ENCODE results near the gene FBN1. TPM values are rescaled to one million over a fixed set of nuclear protein-coding genes. Genes with fewer than 3 reads are reported as not detected.

The FBN1 gene
- total and polyA plus RNA-seq, 4 experiments from 2014 or later = 0.20 to 0.22 TPM; not detected in 2

- H3K4me1 Mint-ChIP-seq = no peaks in the 10 kb centered on the region
- no peak overlapping the region for H3K27ac Mint-ChIP-seq
- intact Hi-C loops (cut with micrococcal nuclease) = no loop called here
- H3K27me3 Mint-ChIP-seq = no peaks in the 10 kb centered on the region
- H3K4me3 Mint-ChIP-seq = no peak overlapping the region
- no peaks in the 10 kb centered on the region for H3K4me1 ChIP-seq (ENCODE audit: insufficient read depth, low read length)
- ChIA-PET CTCF (ENCODE audit: partially characterized antibody) (interaction anchor here (1.2 kb wide), 1 partner anchor 33 kb away, joined by 3 read pairs; no protein-coding TSS in a partner anchor), POLR2A (ENCODE audit: partially characterized antibody) (no interaction called here)
- no peak for DNase-seq
- H3K27me3 ChIP-seq (ENCODE audit: insufficient read depth, low read length) = no peaks in the 10 kb centered on the region
- H3K4me3 ChIP-seq (ENCODE audit: low read length in 2 of 2) = no peak overlapping the region
- H3K36me3 ChIP-seq (ENCODE audit: insufficient read depth, low read length) = no peaks in the 10 kb centered on the region
- H3K36me3 Mint-ChIP-seq = no peaks in the 10 kb centered on the region
- H3K27ac ChIP-seq (ENCODE audit: low read depth, low read length) = no peak overlapping the region
- no peaks in the 10 kb centered on the region for H3K9me3 ChIP-seq (ENCODE audit: control insufficient read depth in 1 of 2, low read length in 2 of 2)
- no peaks in the 10 kb centered on the region for H3K9me3 Mint-ChIP-seq
Measured at GRCh38 chr15:48459571-48460442, 185.7 kb downstream of the FBN1 start.

- H3K27ac ChIP-seq (ENCODE audit: low read depth, low read length) = no peak overlapping the region
Measured at GRCh38 chr15:48458876-48459275, 186.6 kb downstream of the FBN1 start.

DNA sequence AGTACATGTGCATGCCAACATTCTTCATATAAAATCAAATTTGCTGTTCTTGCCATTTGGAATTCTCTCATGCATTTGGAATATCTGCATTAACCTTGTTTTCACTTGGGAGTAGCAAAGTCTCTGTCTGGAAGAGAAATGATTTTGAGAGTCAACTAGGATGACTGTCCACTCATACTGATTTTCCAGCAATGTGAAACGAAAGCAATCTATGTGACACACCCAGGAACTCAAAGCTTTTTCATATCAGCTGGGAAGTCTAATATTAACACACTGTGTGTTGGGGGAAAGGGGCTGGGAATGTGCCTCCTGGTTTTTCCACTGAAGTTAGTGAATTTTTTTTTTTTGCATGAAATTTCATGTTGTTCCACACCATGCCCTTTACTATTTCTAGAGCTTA, 189.4 kb downstream of the FBN1 start:
- no peaks in the 10 kb centered on the region for H3K36me3 ChIP-seq (ENCODE audit: insufficient read depth, low read length)
- H3K36me3 Mint-ChIP-seq = no peaks in the 10 kb centered on the region
- POLR2A ChIA-PET (ENCODE audit: partially characterized antibody) = no interaction called here

More at GRCh38 chr15:48458876-48459275, 186.6 kb downstream of the FBN1 start:
- POLR2A ChIA-PET (ENCODE audit: partially characterized antibody) = no interaction called here
- H3K9me3 Mint-ChIP-seq = no peaks in the 10 kb centered on the region
- CTCF ChIA-PET (ENCODE audit: partially characterized antibody) = no interaction called here
- no peaks in the 10 kb centered on the region for H3K36me3 ChIP-seq (ENCODE audit: insufficient read depth, low read length)
- no peaks in the 10 kb centered on the region for H3K27me3 Mint-ChIP-seq
- DNase-seq = no peak
- no peak overlapping the region for H3K4me3 Mint-ChIP-seq
- H3K4me3 ChIP-seq (ENCODE audit: low read length in 2 of 2) = no peak overlapping the region
- H3K36me3 Mint-ChIP-seq = no peaks in the 10 kb centered on the region
- H3K27ac Mint-ChIP-seq = no peak overlapping the region
- intact Hi-C loops (cut with micrococcal nuclease) = no loop called here
- no peaks in the 10 kb centered on the region for H3K9me3 ChIP-seq (ENCODE audit: control insufficient read depth in 1 of 2, low read length in 2 of 2)
- no peaks in the 10 kb centered on the region for H3K27me3 ChIP-seq (ENCODE audit: insufficient read depth, low read length)
- no peaks in the 10 kb centered on the region for H3K4me1 Mint-ChIP-seq
- H3K4me1 ChIP-seq (ENCODE audit: insufficient read depth, low read length) = no peaks in the 10 kb centered on the region

GRCh38 chr15:48451736-48452135, 193.8 kb downstream of the FBN1 start:
- CTCF ChIA-PET (ENCODE audit: partially characterized antibody) = interaction anchor here (0.8 kb wide), 1 partner anchor 20 kb away, joined by 3 read pairs; no protein-coding TSS in a partner anchor

More for the DNA sequence above, 189.4 kb downstream of the FBN1 start:
- Mint-ChIP-seq H3K4me3 (no peak overlapping the region), H3K27ac (no peak overlapping the region), H3K27me3 (peaks cover 0 to 2% of the 10 kb centered on the region in 2 donors), H3K4me1 (no peaks in the 10 kb centered on the region), H3K9me3 (no peaks in the 10 kb centered on the region)
- CTCF ChIA-PET (ENCODE audit: partially characterized antibody) = no interaction called here
- no peak overlapping the region for H3K4me3 ChIP-seq (ENCODE audit: low read length in 2 of 2)
- intact Hi-C loops (cut with micrococcal nuclease) = no loop called here
- no peaks in the 10 kb centered on the region for H3K27me3 ChIP-seq (ENCODE audit: insufficient read depth, low read length)
- DNase-seq = no peak
- no peak overlapping the region for H3K27ac ChIP-seq (ENCODE audit: low read depth, low read length)
- no peaks in the 10 kb centered on the region for H3K4me1 ChIP-seq (ENCODE audit: insufficient read depth, low read length)
- no peaks in the 10 kb centered on the region for H3K9me3 ChIP-seq (ENCODE audit: control insufficient read depth in 1 of 2, low read length in 2 of 2)

DNA sequence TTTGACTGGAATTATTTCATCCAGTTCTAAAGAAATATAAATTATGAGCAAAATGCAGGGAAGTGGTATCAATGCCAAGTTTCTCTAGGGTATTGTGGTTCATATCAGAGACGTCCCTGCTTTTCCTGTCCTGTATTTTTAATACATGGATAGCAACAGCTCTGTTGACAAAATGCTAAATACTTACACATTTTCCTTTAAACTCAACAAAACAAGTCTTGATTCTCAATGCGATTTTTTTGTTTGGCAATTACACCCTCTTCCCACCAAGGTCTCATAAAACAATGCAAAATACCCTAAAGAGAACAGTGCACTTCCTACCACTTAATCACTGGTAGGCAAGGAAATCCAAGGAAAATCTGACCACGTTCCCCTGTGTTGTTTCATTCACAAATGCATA, 194.3 kb downstream of the FBN1 start:
- H3K4me3 ChIP-seq (ENCODE audit: low read length in 2 of 2) = no peak overlapping the region
- intact Hi-C loops (cut with micrococcal nuclease) = no loop called here
- no peaks in the 10 kb centered on the region for H3K36me3 Mint-ChIP-seq
- H3K9me3 Mint-ChIP-seq = peaks cover 0 to 1% (median 0%) of the 10 kb centered on the region in 8 donors
- no peak for DNase-seq
- H3K4me1 ChIP-seq (ENCODE audit: insufficient read depth, low read length) = no peaks in the 10 kb centered on the region
- no peaks in the 10 kb centered on the region for H3K4me1 Mint-ChIP-seq
- H3K27me3 ChIP-seq (ENCODE audit: insufficient read depth, low read length) = no peaks in the 10 kb centered on the region
- ChIA-PET CTCF (ENCODE audit: partially characterized antibody) (no interaction called here), POLR2A (ENCODE audit: partially characterized antibody) (no interaction called here)
- H3K36me3 ChIP-seq (ENCODE audit: insufficient read depth, low read length) = no peaks in the 10 kb centered on the region
- H3K9me3 ChIP-seq (ENCODE audit: control insufficient read depth in 1 of 2, low read length in 2 of 2) = no peaks in the 10 kb centered on the region
- H3K27ac ChIP-seq (ENCODE audit: low read depth, low read length) = no peak overlapping the region
- H3K27ac Mint-ChIP-seq = no peak overlapping the region
- H3K27me3 Mint-ChIP-seq = peaks cover 0 to 3% of the 10 kb centered on the region in 2 donors
- no peak overlapping the region for H3K4me3 Mint-ChIP-seq

More at GRCh38 chr15:48451736-48452135, 193.8 kb downstream of the FBN1 start:
- Mint-ChIP-seq H3K27ac (no peak overlapping the region), H3K36me3 (no peaks in the 10 kb centered on the region), H3K9me3 (peaks cover 0 to 1% (median 0%) of the 10 kb centered on the region in 8 donors), H3K27me3 (peaks cover 0 to 3% of the 10 kb centered on the region in 2 donors), H3K4me3 (no peak overlapping the region), H3K4me1 (no peaks in the 10 kb centered on the region)
- DNase-seq = no peak
- Histone ChIP-seq H3K36me3 (ENCODE audit: insufficient read depth, low read length) (no peaks in the 10 kb centered on the region), H3K27ac (ENCODE audit: low read depth, low read length) (no peak overlapping the region), H3K4me3 (ENCODE audit: low read length in 2 of 2) (no peak overlapping the region), H3K4me1 (ENCODE audit: insufficient read depth, low read length) (no peaks in the 10 kb centered on the region), H3K9me3 (ENCODE audit: control insufficient read depth in 1 of 2, low read length in 2 of 2) (no peaks in the 10 kb centered on the region), H3K27me3 (ENCODE audit: insufficient read depth, low read length) (no peaks in the 10 kb centered on the region)
- POLR2A ChIA-PET (ENCODE audit: partially characterized antibody) = no interaction called here
- intact Hi-C loops (cut with micrococcal nuclease) = no loop called here

GRCh38 chr15:48449734-48450133, 195.8 kb downstream of the FBN1 start:
- Histone ChIP-seq H3K27ac (ENCODE audit: low read depth, low read length) (no peak overlapping the region), H3K36me3 (ENCODE audit: insufficient read depth, low read length) (no peaks in the 10 kb centered on the region), H3K4me3 (ENCODE audit: low read length in 2 of 2) (no peak overlapping the region), H3K4me1 (ENCODE audit: insufficient read depth, low read length) (no peaks in the 10 kb centered on the region), H3K27me3 (ENCODE audit: insufficient read depth, low read length) (no peaks in the 10 kb centered on the region), H3K9me3 (ENCODE audit: control insufficient read depth in 1 of 2, low read length in 2 of 2) (no peaks in the 10 kb centered on the region)
- intact Hi-C loops (cut with micrococcal nuclease) = no loop called here
- H3K27me3 Mint-ChIP-seq = peaks cover 0 to 3% of the 10 kb centered on the region in 2 donors
- H3K9me3 Mint-ChIP-seq = peaks cover 0 to 1% (median 0%) of the 10 kb centered on the region in 8 donors
- ChIA-PET CTCF (ENCODE audit: partially characterized antibody) (no interaction called here), POLR2A (ENCODE audit: partially characterized antibody) (no interaction called here)
- H3K4me1 Mint-ChIP-seq = no peaks in the 10 kb centered on the region
- no peak overlapping the region for H3K4me3 Mint-ChIP-seq
- H3K27ac Mint-ChIP-seq = no peak overlapping the region
- DNase-seq = no peak
- no peaks in the 10 kb centered on the region for H3K36me3 Mint-ChIP-seq

DNA sequence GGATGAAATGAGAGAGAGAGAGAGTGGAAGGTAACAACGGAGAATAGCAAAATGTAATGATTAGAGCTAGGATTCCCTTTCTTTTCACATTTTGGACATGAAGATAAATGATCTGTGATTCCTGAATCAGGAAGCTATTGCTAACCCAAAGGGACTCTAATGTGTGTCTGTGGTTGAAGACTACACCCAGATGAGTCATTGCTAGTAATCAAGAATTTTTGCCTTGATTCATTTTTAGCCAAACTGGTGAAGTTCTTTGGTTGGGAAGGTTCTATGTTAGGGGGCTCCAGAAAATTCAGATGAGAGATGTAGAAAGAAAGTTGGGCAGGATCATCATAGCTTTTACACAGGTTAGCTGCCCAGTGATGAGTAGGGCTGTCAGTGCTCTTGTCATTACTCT, 197.9 kb downstream of the FBN1 start:
- H3K27me3 Mint-ChIP-seq = peaks cover 0 to 3% of the 10 kb centered on the region in 2 donors
- no peak overlapping the region for H3K27ac Mint-ChIP-seq
- Histone ChIP-seq H3K4me3 (ENCODE audit: low read length in 2 of 2) (no peak overlapping the region), H3K36me3 (ENCODE audit: insufficient read depth, low read length) (no peaks in the 10 kb centered on the region), H3K27me3 (ENCODE audit: insufficient read depth, low read length) (no peaks in the 10 kb centered on the region), H3K27ac (ENCODE audit: low read depth, low read length) (no peak overlapping the region), H3K9me3 (ENCODE audit: control insufficient read depth in 1 of 2, low read length in 2 of 2) (no peaks in the 10 kb centered on the region), H3K4me1 (ENCODE audit: insufficient read depth, low read length) (no peaks in the 10 kb centered on the region)
- no peak overlapping the region for H3K4me3 Mint-ChIP-seq
- intact Hi-C loops (cut with micrococcal nuclease) = no loop called here
- H3K9me3 Mint-ChIP-seq = peaks cover 0 to 1% (median 0%) of the 10 kb centered on the region in 8 donors
- no peaks in the 10 kb centered on the region for H3K4me1 Mint-ChIP-seq
- CTCF ChIA-PET (ENCODE audit: partially characterized antibody) = no interaction called here
- no peak for DNase-seq
- no peaks in the 10 kb centered on the region for H3K36me3 Mint-ChIP-seq
- POLR2A ChIA-PET (ENCODE audit: partially characterized antibody) = no interaction called here

Data from CD4-positive, alpha-beta memory T cell (primary cell).